SW480 (cell line): ENCODE results near the gene GP2.
A peak's percentile ranks its signal among the peaks of the same experiment; 100 is the strongest.

Experiments used
- DNase-seq: peaks from one replicate; pipeline ENCODE4 v3.0.0-alpha.2; 2016; ENCODE audit warnings: low spot score

GP2 gene

DNA sequence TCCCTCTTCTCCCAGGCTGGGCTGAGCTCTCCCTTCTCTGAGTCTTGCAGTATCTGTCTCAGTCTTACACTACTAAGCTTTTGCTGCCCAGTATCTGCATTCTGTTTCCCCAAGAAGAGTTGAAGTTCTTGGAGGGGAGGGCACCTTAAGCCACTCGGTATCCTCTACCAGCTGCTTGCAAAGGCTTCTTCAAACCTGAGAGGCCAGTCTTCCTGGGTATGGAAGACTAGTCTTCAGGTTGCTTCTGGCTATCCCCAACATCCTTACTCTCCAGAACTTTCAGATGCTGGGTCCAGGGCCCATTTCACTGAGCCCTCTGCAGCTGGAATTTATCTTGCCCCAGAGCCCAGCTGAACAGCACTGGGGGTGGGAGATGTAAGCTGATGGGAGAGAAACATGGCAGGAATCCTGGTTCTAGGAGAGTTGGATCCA is 20.1 kb downstream of the GP2 start:
- DNase-seq, result no peak

DNA sequence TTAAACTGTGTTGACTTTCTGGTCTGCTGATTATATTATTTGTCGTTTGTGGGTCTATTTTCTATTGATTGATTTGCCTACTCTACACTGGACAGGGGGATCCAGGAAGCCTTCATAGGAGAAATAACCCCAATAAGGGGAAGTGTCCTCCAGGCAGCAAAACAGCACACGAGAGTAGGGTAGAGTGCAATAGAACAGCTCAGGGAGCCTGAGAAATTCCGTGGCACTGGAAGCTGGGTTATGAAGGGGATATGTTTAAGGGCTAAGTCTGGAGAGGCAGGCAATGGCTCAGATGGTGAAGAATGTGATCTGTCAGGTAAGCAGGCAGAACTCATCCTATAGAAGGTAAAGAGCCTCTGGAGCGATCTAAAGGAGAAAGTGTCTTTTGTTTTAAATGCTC is 20.9 kb downstream of the GP2 start:
- DNase-seq, result no peak

DNA sequence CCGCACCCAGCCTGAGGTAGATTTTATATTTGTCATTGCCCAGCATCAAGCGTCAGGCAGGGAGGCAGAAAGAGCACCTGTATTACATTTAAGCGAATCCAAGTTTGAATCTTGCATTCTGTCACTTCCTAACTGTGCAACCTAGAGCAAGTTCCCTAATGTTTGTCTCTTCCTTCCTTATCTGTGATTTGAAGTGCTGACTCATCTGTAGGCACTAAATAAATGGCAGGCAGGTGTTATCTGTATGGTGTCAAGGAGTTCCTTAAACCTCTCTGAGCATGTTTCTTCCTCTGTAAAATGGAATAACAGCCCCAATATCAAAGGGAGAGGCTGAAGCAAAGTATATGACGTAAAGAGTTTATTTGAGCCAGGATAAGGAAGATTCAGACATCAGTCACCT is 24.3 kb downstream of the GP2 start:
- no peak for DNase-seq

DNA sequence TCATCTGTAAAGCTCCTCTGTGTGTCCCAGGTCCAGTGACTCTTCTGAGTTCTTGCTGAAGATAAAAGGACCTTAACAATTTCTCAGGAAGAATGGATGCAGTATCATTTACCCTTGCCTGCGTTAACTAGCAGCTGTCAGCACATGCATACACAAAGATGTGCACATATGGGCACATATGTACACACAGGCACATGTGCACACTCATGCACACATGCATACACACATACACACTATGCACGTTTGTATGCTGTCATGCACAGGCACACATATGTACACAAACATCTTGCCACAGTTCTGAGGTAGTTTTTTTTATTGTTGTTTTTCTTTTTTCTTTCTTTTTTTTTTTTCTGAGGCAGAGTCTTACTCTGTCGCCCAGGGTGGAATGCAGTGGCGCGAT is 24.9 kb downstream of the GP2 start:
- DNase-seq, result no peak

DNA sequence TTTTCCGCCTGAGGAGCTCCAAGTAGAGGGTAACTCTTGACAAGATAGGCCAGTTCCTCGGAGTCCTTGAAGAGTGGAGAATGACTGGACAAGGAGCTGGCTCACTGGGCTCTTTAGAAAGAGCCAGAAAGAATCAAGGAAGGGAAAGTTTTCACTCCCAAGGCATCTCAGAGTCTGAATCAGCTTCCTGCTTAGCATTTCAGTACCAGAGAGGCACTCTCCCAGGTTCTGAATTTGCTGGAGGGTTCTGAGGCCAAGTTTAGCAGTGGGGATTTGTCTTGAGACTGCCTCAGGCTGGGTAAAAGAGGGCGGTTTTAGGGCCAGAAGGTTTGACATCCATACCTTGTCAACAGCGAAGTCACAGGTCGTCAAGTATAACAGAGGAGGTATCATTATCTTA is 25.5 kb downstream of the GP2 start:
- no peak for DNase-seq

DNA sequence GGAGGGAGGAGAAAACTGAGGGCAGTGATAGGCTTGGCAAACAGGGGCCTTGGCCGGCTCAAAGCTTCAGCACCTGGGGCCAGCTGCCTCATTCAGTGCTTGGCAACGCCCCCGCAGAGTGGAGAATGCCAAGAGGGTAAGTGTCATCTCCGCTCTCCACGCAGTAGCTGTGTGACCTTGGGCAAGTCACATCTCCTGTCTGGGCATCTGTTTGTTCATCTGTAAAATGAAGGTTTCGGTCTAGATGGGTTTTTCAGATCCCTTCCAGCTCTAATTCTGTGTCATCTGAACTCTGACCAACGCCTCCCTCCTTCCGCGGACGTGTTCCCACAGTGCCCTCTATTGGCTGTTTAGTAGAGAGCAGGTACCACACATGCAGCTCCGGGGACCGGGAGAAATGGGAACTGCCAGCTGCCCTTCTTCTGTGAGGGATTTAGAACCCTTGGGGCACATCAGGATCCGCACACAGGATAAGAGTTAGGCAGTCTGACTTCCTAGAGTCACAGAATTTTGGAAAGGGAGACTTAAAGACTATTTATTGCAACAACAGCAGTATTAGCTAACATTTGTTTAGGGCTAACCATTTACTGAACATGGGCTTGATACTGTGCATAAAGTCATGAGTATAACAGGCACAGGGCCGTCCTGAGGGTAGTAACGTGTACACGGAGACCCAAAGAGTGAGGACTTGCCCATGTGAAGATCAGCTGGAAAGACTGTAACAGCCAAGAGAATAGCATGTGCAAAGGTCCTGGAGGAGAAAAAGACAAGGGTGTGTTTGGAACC is 26.8 kb downstream of the GP2 start:
- DNase-seq, result peak; percentile 59

DNA sequence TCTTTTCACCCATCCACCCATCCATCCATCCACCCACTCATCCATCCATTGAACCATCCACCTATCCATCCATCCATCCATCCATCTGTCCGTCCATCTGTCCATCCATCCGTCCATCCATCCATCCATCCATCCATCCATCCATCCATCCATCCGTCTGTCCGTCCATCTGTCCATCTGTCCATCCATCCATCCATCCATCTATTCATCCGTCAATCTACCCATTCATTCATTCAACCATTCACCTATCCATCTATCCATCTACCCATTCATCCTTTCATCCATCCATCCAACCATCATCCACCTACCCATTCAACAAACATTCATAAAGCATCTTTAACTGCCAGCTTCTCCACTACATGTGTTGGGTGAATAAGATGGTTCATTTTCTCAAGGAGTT is 28.9 kb downstream of the GP2 start:
- DNase-seq, result no peak

DNA sequence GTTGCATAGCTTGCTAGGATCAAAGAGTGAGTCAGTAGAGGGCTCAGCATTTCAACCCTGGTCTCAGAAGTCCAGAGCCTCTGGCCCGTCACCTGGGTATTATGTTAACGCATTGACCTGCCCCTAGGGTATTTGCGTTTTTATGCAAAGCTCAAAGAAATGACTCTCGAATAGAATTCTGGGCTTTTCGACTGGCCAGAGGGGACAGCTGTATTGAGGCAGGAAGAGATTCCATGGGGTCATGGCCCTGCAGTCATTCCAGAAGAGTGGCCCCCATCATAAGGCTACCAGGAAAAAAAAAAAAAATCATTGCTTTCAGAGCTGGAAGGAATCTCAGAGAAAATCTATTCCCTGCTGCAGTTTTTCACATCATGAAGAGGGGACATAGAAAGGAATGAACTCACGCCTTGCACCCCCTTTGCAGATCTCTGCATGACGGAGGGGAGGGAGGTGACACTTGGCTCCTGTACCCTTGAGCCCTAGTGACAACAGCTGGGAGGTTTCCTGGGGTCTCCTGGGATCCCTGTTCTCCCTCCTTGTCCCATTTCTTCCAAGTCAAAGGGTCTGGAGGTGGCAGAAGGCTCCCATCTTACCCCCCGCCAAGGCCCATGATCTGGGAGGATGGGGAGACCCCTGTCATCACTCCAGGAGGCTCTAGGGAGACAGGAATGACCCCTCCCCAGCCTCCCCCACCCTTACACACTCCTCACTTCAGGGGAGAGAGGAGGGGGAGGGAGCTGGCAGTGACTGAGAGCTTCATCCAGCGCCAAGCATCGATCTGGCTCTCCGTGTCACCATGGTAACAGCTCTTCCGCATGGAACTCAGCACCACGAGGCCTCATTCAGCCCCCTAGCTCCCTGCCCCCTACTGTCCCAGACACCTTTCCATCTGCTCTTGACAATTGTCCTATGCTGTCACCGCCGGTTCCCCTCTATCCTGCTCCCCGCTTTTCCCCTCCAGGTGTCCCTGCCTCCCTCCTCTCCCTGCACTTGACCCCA is 35.8 kb downstream of the GP2 start:
- no peak for DNase-seq

DNA sequence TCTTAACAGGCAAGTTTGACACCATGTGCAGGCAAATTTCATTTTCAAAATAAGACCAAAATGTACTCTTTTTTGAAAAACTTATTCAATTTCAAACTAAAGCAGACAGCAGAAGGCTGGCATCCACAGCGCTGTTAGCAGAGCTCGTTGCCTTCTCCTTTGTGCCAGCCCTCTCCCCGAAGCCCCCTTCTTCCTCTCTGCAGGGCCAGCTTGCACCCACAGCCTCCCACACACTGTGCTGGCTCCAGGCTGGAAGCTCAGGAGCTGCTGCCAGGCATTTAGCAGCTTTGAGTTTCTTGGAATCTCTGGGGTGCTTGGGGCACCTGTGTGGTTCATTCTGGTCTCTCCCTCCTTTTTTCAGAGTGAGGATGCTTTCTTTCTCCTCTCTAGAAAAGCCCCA is 37.7 kb downstream of the GP2 start:
- no peak for DNase-seq

DNA sequence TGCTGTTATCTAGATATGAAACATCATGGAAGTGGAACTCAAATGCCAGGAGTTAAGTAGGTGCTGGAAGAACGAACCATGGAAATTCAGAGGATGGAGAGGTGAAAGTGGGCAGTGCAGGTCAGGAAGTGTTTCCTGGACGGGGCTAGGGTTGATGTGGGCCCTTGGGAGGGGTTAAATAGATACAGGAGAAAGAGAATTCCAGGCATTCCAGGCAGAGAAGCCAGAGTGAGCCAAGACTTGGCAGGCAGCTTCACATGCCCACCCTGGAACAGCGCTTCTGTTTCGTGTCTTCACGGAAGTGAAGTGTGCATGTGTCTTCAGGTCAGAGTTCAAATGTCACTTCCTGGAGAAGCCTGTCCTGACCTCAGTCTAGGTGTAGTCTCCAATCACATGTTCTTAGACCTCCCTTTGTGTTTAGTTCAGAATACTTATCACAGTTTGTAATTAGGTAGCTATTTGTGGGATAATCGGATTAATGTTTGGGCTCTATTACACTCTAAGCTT is 41.3 kb downstream of the GP2 start:
- no peak for DNase-seq

DNA sequence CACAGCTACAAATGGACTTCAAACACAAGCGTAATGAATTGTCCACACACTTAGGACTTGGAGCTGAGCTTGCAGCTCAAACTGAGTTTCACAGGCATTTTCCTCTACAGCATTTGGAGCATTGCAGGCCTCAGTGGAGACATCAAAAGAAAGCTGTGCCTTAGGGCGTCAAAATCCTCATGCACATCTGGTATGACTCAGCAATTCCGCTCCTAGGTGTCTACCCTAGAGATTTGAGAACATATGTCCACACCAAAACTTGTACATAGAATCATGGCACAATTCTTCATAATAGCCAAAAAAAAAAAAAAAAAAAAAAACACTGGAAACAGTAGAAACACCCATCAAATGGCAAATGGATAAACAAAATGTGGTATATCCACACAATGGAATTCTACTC is 47.1 kb downstream of the GP2 start:
- DNase-seq, result no peak

DNA sequence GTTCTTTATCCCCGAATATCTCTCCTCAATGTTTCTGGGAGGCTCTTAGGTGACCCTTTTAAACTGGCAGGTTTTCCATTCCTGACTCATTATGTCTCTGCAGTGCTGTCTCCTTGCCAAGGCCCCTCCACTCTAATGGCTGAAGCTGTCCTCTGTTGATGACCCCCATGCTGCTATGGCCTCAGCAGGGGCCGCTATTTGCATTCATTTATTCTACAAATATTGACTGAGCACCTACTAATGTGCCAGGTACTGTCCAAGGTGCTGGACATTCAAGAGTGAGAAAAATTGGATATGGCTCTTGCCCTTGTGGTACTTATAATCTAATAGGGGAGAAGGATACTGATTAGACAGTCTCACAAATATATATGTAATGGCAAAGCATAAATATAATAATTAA is 55.4 kb downstream of the GP2 start:
- no peak for DNase-seq

DNA sequence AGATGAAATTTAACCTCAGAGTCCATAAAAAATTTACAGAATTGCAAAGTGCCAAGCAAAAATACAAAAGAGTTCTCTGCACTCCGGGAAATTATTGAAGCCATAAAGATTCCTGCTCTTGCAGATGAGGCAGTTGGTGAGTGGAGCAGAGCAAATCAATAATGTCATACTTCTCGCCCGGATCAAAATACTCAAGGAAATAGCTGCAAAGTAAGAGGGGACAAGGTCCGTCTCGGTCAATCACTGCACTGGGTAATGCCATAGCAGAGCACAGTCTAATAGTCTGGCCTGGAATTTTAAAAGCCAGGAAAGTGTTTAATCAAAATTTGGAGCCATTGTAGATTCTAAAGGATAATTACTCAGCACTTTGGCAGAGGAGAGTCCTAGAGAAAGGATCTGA is 58.9 kb downstream of the GP2 start:
- DNase-seq, result no peak

DNA sequence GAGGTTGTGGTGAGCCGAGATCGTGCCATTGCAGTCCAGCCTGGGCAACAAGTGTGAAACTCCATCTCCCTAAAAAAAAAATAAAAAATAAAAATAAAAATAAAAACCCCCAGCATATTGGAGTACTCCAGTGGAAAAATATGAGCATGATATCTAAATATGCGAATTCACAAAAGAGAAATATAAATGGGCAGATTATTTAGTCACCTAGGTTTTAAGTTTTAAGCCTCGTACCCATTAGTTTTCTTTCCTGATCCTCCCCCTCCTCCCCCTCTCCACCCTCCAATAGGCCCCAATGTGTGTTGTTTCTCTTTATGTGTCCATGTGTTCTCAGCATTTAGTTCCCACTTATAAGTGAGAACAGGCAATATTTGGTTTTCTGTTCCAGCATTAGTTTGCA is 62.3 kb downstream of the GP2 start:
- DNase-seq, result no peak

DNA sequence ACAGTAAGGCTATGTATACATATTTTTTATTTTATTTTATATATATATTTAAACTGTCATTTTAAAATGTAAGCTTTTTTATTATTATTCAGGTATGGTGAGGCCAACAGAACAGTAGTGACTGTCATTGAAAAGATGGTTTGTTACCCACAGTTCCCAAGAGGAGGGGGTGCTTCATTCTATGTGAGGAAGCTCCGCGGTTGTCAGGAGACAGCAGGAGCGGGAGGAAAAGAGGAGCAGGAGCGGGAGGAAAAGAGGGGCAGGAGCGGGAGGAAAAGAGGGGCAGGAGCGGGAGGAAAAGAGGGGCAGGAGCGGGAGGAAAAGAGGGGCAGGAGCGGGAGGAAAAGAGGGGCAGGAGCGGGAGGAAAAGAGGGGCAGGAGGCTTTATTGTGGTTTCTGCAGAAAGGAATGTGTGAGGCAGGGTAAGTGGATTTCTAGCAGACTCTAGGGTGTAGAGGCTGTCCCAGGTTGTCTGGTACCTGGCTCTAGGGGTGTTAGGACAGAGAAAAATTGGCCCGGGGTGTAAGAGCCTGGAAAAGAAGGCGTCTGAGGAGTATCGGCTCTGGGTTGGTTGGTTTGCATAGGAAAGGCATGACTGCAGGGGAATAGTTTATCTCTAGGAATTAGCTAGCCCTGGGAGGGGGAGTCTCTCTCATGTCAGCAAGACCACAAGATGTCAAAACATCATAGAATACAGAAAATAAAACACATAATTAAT is 64.0 kb downstream of the GP2 start:
- DNase-seq, result no peak

DNA sequence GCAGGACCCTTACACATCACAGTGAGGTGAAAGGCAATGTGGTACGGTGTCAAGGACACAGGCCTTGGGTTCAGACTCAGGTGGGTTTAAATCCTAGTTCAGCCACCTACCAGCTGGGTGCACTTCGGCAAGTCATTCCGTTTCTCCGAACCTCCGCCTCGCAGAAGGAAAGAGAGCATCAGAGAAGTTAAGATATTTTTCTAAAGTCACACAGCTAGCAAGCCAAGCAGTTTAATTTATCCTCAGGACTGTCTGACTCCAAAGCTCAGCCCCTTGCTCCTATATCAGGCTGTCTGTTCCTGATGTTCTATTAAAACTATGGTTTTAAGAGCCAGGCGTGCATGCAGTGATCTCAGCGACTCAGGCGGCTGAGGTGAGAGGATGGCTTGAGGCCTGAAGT is 65.1 kb downstream of the GP2 start:
- DNase-seq, result no peak

DNA sequence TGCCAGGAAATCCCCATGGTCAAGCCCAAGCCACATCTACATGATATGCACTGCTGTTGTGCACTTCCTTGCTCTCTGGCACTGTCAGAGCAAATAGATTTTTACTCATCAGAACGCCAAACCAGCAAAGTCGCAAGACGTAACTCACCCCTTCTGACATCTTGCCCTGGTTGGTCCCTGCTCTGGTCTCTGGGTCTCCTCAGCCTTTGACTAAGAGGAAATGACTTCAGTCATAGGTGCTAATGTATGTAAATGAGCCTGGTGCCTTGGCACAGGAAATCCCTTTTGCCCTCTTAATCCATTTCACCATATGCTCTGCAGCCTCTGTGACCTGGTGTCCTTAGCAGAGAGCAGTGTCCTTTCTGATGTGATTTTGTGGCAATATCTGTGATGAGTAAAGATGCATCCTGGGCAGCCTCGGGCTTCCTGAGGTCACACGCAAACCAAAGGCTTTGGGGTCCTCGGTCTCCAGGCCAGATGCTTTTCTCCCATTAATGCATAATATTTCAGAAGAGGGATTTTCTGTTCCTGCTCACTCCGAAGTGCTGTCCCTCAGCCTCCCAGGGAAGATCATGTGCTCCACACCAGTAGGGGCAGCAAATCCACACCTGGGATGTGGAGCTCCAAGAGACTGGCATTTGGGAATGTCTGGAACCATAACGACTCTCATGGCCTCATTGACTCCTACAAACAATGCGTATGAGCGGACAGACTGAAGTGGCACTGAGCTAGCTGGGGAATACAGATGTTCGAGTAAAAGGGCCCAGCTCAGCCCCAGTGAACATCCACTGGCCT is 66.9 kb downstream of the GP2 start:
- DNase-seq, result no peak
